Stomach (tissue), 9 donors: Measurements from ENCODE around the gene RCCD1. TPM values are rescaled to one million over a fixed set of nuclear protein-coding genes. Genes with fewer than 3 reads are reported as not detected.

ENCODE experiments used
- DNase-seq, 2 donors: peaks; one replicate each; pipeline versions ENCODE4 v3.0.0 to v3.0.0-alpha.2; 2013 to 2019
- H3K27ac ChIP-seq, 5 donors: fragments of 200-600 bp in 4 of 5; sonication (generic) in 4 of 5; one replicate each; pipeline ENCODE4 v1.5.1; 2013 to 2019; ENCODE audit warnings: mild to moderate bottlenecking in 1 of 5, moderate library complexity in 1 of 5
- H3K27me3 ChIP-seq, 3 donors: fragments of 200-600 bp; sonication (generic); one replicate each; pipeline ENCODE4 v1.5.1; 2017 to 2019; ENCODE audit warnings: mixed run types in 1 of 3
- H3K36me3 ChIP-seq, 4 donors: fragments of 200-600 bp; sonication (generic); 1 replicate in 3 of 4; 2 replicates in 1 of 4; pipeline ENCODE4 v1.5.1; 2016 to 2019
- H3K4me1 ChIP-seq, 4 donors: fragments of 200-600 bp; sonication (generic); one replicate each; pipeline ENCODE4 v1.5.1; 2016 to 2019
- H3K4me3 ChIP-seq, 4 donors: fragments of 200-600 bp; sonication (generic) in 3 of 4; one replicate each; pipeline ENCODE4 v1.5.1; 2016 to 2019; ENCODE audit warnings: mild to moderate bottlenecking in 1 of 4
- H3K9me3 ChIP-seq, 4 donors: fragments of 200-600 bp; sonication (generic); one replicate each; pipeline ENCODE4 v1.5.1; 2016 to 2019
- CTCF ChIP-seq, 7 experiments: fragments of 450-650 bp in 4 of 7; fragments of 200-600 bp in 3 of 7; sonication (generic) in 3 of 7; IDR thresholded peaks; one replicate each; pipeline ENCODE4 v1.5.1; 2016 to 2019; ENCODE audit warnings: antibody characterized with exemption in 7 of 7, control low read depth in 2 of 7, mild to moderate bottlenecking in 1 of 7
- EP300 ChIP-seq: sonication (generic); formaldehyde crosslinking; IDR thresholded peaks from one replicate; pipeline ENCODE4 v1.6.1; 2017; ENCODE audit warnings: antibody characterized with exemption
- POLR2A ChIP-seq, 4 donors: fragments of 450-650 bp; IDR thresholded peaks; one replicate each; pipeline ENCODE4 v1.6.1; 2016; ENCODE audit warnings: antibody characterized with exemption in 4 of 4, control low read depth in 2 of 4, mild to moderate bottlenecking in 1 of 4, moderate library complexity in 1 of 4
- POLR2AphosphoS5 ChIP-seq, 3 donors: sonication (generic); formaldehyde crosslinking; IDR thresholded peaks; one replicate each; pipeline ENCODE4 v1.6.1; 2016; ENCODE audit warnings: antibody characterized with exemption in 3 of 3
- WGBS, 5 donors: extraction: QIAGEN DNeasy Blood & Tissue Kit in 3 of 5; methylation state at CpG; one replicate each; pipeline versions ENCODE4 v1.1.5 to v1.1.7; 2013 to 2018; 5-methylcytosine and 5-hydroxymethylcytosine counted together
- intact Hi-C: fragments of 100-400 bp; cut with DNase I; formaldehyde crosslinking; loops from one replicate; pipeline ENCODE4 v1.15.1; 2023; ENCODE audit warnings: low total_unique reads
- polyA plus RNA-seq, 3 donors: library from polyadenylated mRNA; stranded (reverse); fragments of 200-250 nt; gene quantifications; one replicate each; pipeline ENCODE4 v1.2.3, GENCODE V29; 2013
- total RNA-seq, 5 donors: library from RNA; depleted of rRNA; stranded (reverse); fragments of >200 nt; gene quantifications; one replicate each; pipeline versions ENCODE4 v1.1.0 to v1.2.3, GENCODE V29; 2014 to 2016
- donor health status: healthy with polysubstance abuse.
- donor health status: Bipolar disorder and iron deficiency.
- donor health status: healthy.

Gene RCCD1
- total and polyA plus RNA-seq, 8 donors: 2.2 to 98.5 (median 7.7) TPM

- H3K9me3 ChIP-seq: no peaks in the 10 kb centered on the region
- H3K27ac ChIP-seq: no peak overlapping the region
- H3K4me3 ChIP-seq: no peak overlapping the region
- no peaks in the 10 kb centered on the region for H3K4me1 ChIP-seq
- no peaks in the 10 kb centered on the region for H3K27me3 ChIP-seq
- WGBS, 5 donors: 90 to 93% (median 91%) methylated on average over 18 to 19 of the region's 19 CpGs
- intact Hi-C loops: no loop called here
- no peak for DNase-seq
- peaks cover 89 to 100% (median 100%) of the 10 kb centered on the region in 4 donors for H3K36me3 ChIP-seq
- TF ChIP-seq POLR2A (IDR thresholded peaks at IDR 0.05) (no peak), POLR2AphosphoS5 (IDR thresholded peaks at IDR 0.05) (no peak), EP300 (no peak), CTCF (IDR thresholded peaks at IDR 0.05) (no peak)
These were observed 43.4 kb upstream of the RCCD1 start for GRCh38 chr15:90911302-90911623.

GRCh38 chr15:90911906-90912769, 42.5 kb upstream of the RCCD1 start:
- Histone ChIP-seq H3K9me3 (no peaks in the 10 kb centered on the region), H3K36me3 (peaks cover 83 to 100% (median 100%) of the 10 kb centered on the region in 4 donors), H3K27ac (no peak overlapping the region), H3K4me1 (no peaks in the 10 kb centered on the region), H3K4me3 (no peak overlapping the region), H3K27me3 (no peaks in the 10 kb centered on the region)
- intact Hi-C loops: no loop called here
- no peak for DNase-seq
- WGBS, 5 donors: 88 to 94% (median 94%) methylated on average over 22 to 30 of the region's 30 CpGs
- TF ChIP-seq EP300: no peak
- no peak for TF ChIP-seq POLR2A (IDR thresholded peaks at IDR 0.05)
- TF ChIP-seq CTCF (IDR thresholded peaks at IDR 0.05): no peak
- no peak for TF ChIP-seq POLR2AphosphoS5 (IDR thresholded peaks at IDR 0.05)

- intact Hi-C loops: no loop called here
- whole genome bisulfite sequencing, 5 donors: 94 to 98% (median 97%) methylated on average over 7 of the region's 7 CpGs
- no peaks in the 10 kb centered on the region for H3K27me3 ChIP-seq
- no peaks in the 10 kb centered on the region for H3K9me3 ChIP-seq
- DNase-seq: no peak
- TF ChIP-seq CTCF (IDR thresholded peaks at IDR 0.05) (no peak), POLR2AphosphoS5 (IDR thresholded peaks at IDR 0.05) (no peak), POLR2A (IDR thresholded peaks at IDR 0.05) (no peak), EP300 (no peak)
- H3K27ac ChIP-seq: no peak overlapping the region
- no peak overlapping the region for H3K4me3 ChIP-seq
- no peaks in the 10 kb centered on the region for H3K4me1 ChIP-seq
- H3K36me3 ChIP-seq: peaks cover 83 to 100% (median 100%) of the 10 kb centered on the region in 4 donors
These were observed 42.0 kb upstream of the RCCD1 start for GRCh38 chr15:90912770-90913075.

- intact Hi-C loops: no loop called here
- no peak for DNase-seq
- 85 to 95% (median 93%) methylated on average over 9 to 12 of the region's 12 CpGs for WGBS, 5 donors
- TF ChIP-seq CTCF (IDR thresholded peaks at IDR 0.05) (no peak), POLR2A (IDR thresholded peaks at IDR 0.05) (no peak), EP300 (no peak), POLR2AphosphoS5 (IDR thresholded peaks at IDR 0.05) (no peak)
- H3K4me1 ChIP-seq: no peaks in the 10 kb centered on the region
- H3K36me3 ChIP-seq: peaks cover 86 to 100% (median 100%) of the 10 kb centered on the region in 4 donors
- no peaks in the 10 kb centered on the region for H3K9me3 ChIP-seq
- no peak overlapping the region for H3K4me3 ChIP-seq
- H3K27ac ChIP-seq: peak overlapping the region in 2 of 5 donors; percentile 66 to 67
- H3K27me3 ChIP-seq: no peaks in the 10 kb centered on the region
These were observed 41.2 kb upstream of the RCCD1 start for GRCh38 chr15:90913398-90913944.
